Duodenal mucosa (tissue), 2 donors: ENCODE results near the gene APOM.

Source experiments
- H3K27ac ChIP-seq: one replicate; pipeline ENCODE4 v1.7.0; 2013; ENCODE audit warnings: low read depth, low read length
- H3K27me3 ChIP-seq, 2 donors: one replicate each; pipeline ENCODE4 v1.7.0; 2013; ENCODE audit warnings: low read length in 2 of 2, control low read depth in 1 of 2; ENCODE audit not compliant: insufficient read depth in 2 of 2, control insufficient read depth in 1 of 2
- H3K36me3 ChIP-seq, 2 donors: one replicate each; pipeline ENCODE4 v1.7.0; 2013; ENCODE audit warnings: low read length in 2 of 2, control low read depth in 1 of 2; ENCODE audit not compliant: insufficient read depth in 2 of 2, control insufficient read depth in 1 of 2
- H3K4me1 ChIP-seq, 2 donors: one replicate each; pipeline ENCODE4 v1.7.0; 2013; ENCODE audit warnings: low read length in 2 of 2, control low read depth in 1 of 2; ENCODE audit not compliant: insufficient read depth in 2 of 2, control insufficient read depth in 1 of 2
- H3K4me3 ChIP-seq, 2 donors: one replicate each; pipeline ENCODE4 v1.7.0; 2013; ENCODE audit warnings: low read length in 2 of 2, low read depth in 1 of 2
- H3K9ac ChIP-seq, 2 donors: one replicate each; pipeline ENCODE4 v1.7.0; 2013; ENCODE audit warnings: low read length in 2 of 2, low read depth in 1 of 2
- H3K9me3 ChIP-seq, 2 donors: one replicate each; pipeline ENCODE4 v1.7.0; 2013; ENCODE audit warnings: low read length in 2 of 2, control low read depth in 1 of 2; ENCODE audit not compliant: control insufficient read depth in 1 of 2

APOM gene

DNA sequence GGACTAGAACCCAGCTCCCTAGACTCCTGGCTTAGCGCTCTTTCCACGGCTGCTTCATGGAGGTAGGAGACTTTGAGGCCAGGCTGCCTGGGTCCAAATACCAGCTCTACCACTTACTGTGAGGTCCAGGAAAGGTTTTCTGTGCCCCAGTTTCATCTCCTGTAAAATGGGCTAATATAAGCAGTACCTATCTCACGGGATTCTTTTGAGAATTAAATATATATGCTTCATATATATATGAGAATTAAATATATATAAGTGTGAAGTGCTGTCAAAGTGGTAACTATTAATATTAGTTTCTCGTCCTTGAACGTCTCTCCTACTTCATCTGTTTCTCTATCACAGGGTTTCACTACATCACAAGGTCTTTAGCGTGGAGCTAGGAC lies 35.4 kb downstream of the APOM start:
- Histone ChIP-seq H3K9me3 (no peaks in the 10 kb centered on the region), H3K27me3 (no peaks in the 10 kb centered on the region), H3K4me3 (peak overlapping the region in 1 of 2 donors; percentile 8), H3K4me1 (peaks cover 16 to 19% of the 10 kb centered on the region in 2 donors), H3K9ac (peak overlapping the region in 1 of 2 donors; percentile 28), H3K36me3 (peaks cover 64 to 86% of the 10 kb centered on the region in 2 donors), H3K27ac (peak overlapping the region; percentile 58)

- H3K4me1 ChIP-seq, result peaks cover 16 to 19% of the 10 kb centered on the region in 2 donors
- H3K9ac ChIP-seq, result no peak overlapping the region
- H3K27ac ChIP-seq, result no peak overlapping the region
- no peaks in the 10 kb centered on the region for H3K27me3 ChIP-seq
- H3K36me3 ChIP-seq, result peaks cover 60 to 86% of the 10 kb centered on the region in 2 donors
- no peak overlapping the region for H3K4me3 ChIP-seq
- no peaks in the 10 kb centered on the region for H3K9me3 ChIP-seq
Observed at GRCh38 chr6:31691564-31692108, 35.9 kb downstream of the APOM start.

- Histone ChIP-seq H3K4me3 (no peak overlapping the region), H3K4me1 (peaks cover 16 to 19% of the 10 kb centered on the region in 2 donors), H3K27ac (no peak overlapping the region), H3K9ac (no peak overlapping the region), H3K36me3 (peaks cover 60 to 86% of the 10 kb centered on the region in 2 donors), H3K27me3 (no peaks in the 10 kb centered on the region), H3K9me3 (no peaks in the 10 kb centered on the region)
Observed at GRCh38 chr6:31692353-31692752, 36.7 kb downstream of the APOM start.

GRCh38 chr6:31692886-31693285 lies 37.2 kb downstream of the APOM start:
- no peaks in the 10 kb centered on the region for H3K9me3 ChIP-seq
- H3K4me3 ChIP-seq, result no peak overlapping the region
- no peak overlapping the region for H3K27ac ChIP-seq
- peaks cover 60 to 86% of the 10 kb centered on the region in 2 donors for H3K36me3 ChIP-seq
- no peaks in the 10 kb centered on the region for H3K27me3 ChIP-seq
- H3K4me1 ChIP-seq, result peaks cover 16 to 19% of the 10 kb centered on the region in 2 donors
- H3K9ac ChIP-seq, result no peak overlapping the region

DNA sequence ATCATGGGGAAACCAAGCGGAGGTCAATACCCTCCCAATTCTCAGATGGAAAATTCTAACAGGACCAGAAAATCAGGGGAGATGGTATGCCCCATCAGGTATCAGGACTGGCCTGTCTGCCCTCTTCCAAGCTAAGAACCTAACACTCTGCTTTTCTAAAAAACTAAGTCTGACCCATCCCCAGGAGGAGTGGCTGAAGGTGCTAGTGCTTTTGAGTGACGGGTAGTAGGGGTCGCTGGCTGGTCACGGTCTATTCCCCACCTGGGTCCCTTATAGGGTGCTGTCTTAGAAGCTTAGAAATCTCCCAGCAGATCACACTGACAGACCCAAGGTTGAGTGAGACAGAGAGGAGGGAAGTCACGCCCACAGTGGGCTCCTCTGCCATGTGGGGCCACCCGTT lies 37.8 kb downstream of the APOM start:
- Histone ChIP-seq H3K9ac (no peak overlapping the region), H3K36me3 (peaks cover 55 to 79% of the 10 kb centered on the region in 2 donors), H3K4me3 (no peak overlapping the region), H3K9me3 (no peaks in the 10 kb centered on the region), H3K27me3 (no peaks in the 10 kb centered on the region), H3K4me1 (peaks cover 16 to 19% of the 10 kb centered on the region in 2 donors), H3K27ac (no peak overlapping the region)

DNA sequence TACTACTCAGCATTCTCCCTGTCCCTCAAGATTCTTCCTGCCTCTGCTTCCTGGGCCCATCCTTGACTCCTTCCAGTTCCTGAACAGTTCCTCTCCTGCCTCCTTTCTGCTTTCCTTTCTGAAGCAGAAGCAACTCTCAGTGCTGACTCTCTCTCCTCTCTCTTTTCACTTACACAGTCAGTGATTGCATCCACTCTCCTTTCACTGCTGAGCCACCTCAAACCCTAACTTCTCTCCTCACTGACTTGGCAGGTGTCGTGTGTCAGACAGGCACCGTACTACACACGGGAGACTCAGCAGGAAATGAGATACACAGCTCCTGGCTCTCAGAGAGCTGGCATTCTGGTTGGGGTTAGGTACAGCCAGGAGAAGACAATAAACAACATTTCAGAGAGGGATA lies 41.9 kb downstream of the APOM start:
- Histone ChIP-seq H3K27ac (no peak overlapping the region), H3K27me3 (no peaks in the 10 kb centered on the region), H3K9me3 (no peaks in the 10 kb centered on the region), H3K36me3 (peaks cover 28 to 62% of the 10 kb centered on the region in 2 donors), H3K9ac (no peak overlapping the region), H3K4me3 (no peak overlapping the region), H3K4me1 (peaks cover 15% of the 10 kb centered on the region in 2 donors)

DNA sequence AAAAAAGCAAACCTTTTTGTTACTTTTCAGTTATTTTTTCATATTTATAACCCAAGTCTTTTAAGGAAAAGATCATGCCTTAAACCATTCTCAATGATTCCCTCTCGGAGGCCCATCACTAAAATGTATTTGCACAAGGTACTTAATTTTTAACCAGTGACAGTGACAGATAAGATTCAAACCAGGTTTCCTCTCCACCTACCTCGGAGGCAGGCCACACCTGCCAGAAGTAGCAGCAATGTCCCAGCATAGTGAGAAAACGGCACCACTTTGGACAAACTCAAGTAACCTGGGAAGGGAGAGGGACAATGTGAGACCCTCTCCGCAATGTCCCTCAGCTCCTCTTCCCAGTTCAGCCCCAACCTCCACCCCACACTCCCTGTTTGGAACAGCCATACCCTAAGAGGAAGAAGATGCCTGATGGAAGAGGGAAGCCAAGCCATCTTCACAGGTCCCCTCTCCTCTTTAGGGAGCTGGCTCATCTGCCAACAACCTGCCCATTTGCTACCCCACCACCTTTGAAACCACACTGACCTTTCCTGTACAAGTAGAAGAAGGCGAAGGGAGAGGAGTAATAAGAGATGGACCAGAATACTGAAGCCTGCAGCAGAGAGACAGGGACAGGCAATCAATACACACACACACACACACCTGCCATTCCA lies 45.2 kb downstream of the APOM start:
- Histone ChIP-seq H3K4me3 (peak overlapping the region in 1 of 2 donors; percentile 84), H3K9ac (peak overlapping the region in 1 of 2 donors; percentile 15), H3K27ac (no peak overlapping the region), H3K36me3 (peaks cover 9 to 33% of the 10 kb centered on the region in 2 donors), H3K9me3 (no peaks in the 10 kb centered on the region), H3K4me1 (peaks cover 15% of the 10 kb centered on the region in 2 donors), H3K27me3 (no peaks in the 10 kb centered on the region)

- Histone ChIP-seq H3K9ac (peak overlapping the region; percentile 89 to 97), H3K27me3 (no peaks in the 10 kb centered on the region), H3K4me1 (peaks cover 15% of the 10 kb centered on the region in 2 donors), H3K27ac (no peak overlapping the region), H3K9me3 (no peaks in the 10 kb centered on the region), H3K36me3 (peaks cover 5 to 24% of the 10 kb centered on the region in 2 donors), H3K4me3 (peak overlapping the region; percentile 84 to 89)
Observed at GRCh38 chr6:31701666-31702404, 46.1 kb downstream of the APOM start.

DNA sequence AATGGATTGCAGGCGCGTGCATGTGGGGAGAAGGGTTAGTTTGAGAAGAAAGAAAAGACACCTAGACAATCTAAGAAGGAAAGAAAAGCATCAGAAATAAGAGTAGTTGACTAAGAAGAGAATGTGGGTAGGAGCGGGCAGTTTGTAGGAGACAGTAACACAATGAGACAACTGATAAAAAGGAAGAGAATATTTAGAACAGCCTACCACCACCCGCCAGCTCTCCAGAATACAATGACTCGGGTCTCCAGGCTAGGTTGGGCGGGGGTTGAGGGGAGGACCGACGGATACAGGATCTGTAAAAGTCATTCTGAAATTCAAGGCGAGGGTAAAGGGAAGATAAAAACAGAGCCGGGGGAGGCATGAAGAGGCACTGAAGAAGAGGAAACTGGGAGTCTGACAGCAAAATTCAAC lies 46.7 kb downstream of the APOM start:
- H3K4me3 ChIP-seq, result peak overlapping the region; percentile 84 to 89
- H3K36me3 ChIP-seq, result peaks cover 4 to 18% of the 10 kb centered on the region in 2 donors
- no peaks in the 10 kb centered on the region for H3K9me3 ChIP-seq
- H3K27ac ChIP-seq, result peak overlapping the region; percentile 98
- peaks cover 15% of the 10 kb centered on the region in 2 donors for H3K4me1 ChIP-seq
- peak overlapping the region; percentile 89 to 97 for H3K9ac ChIP-seq
- H3K27me3 ChIP-seq, result no peaks in the 10 kb centered on the region
